Activated T-helper 1 cell treated with anti-CD3 and anti-CD28 coated beads, Interleukin-2, amount 50 U/mL, for 16 hours (primary cell): ENCODE measurements around the gene EIF4G2.
"Not testable (repeated sequence)": the region's sequence is repeated elsewhere in the genome, so short reads cannot be mapped to it uniquely, and the experiment has no call there.

Experiments
- DNase-seq, 2 donors: peaks; one replicate each; pipeline ENCODE4 v3.0.0-alpha.2; 2020; ENCODE audit warnings: low read depth in 1 of 2, low spot score in 1 of 2

EIF4G2 gene

GRCh38 chr11:10808553-10809372 is at the start of gene EIF4G2:
Gene EIF4G2, minus strand, starts transcription at chr11:10808926.
- peak; percentile 94 to 97 for DNase-seq

GRCh38 chr11:10857709-10858438 is 49.1 kb upstream of the EIF4G2 start, which contains the start of gene ZBED5:
Gene ZBED5, minus strand, starts transcription at chr11:10858053. Its CDS starts 3,108 bp downstream, at chr11:10854945.
- DNase-seq, result peak; percentile 84 to 92

- DNase-seq, result peak in 1 of 2 donors; percentile 9
Measured at GRCh38 chr11:10857459-10857708, 48.7 kb upstream of the EIF4G2 start.

- no peak for DNase-seq
Measured at GRCh38 chr11:10856689-10857458, 48.1 kb upstream of the EIF4G2 start.

GRCh38 chr11:10855295-10855694 is 46.6 kb upstream of the EIF4G2 start:
- no peak for DNase-seq

- no peak for DNase-seq
Measured at GRCh38 chr11:10847960-10848860, 39.5 kb upstream of the EIF4G2 start.

- DNase-seq, result no peak
Measured at GRCh38 chr11:10846660-10847059, 37.9 kb upstream of the EIF4G2 start.

- DNase-seq, result no peak
Measured at GRCh38 chr11:10845589-10845988, 36.9 kb upstream of the EIF4G2 start.

GRCh38 chr11:10844796-10845195 is 36.1 kb upstream of the EIF4G2 start:
- DNase-seq, result no peak

GRCh38 chr11:10844356-10844755 is 35.6 kb upstream of the EIF4G2 start:
- no peak for DNase-seq

GRCh38 chr11:10838881-10839280 is 30.2 kb upstream of the EIF4G2 start:
- no peak for DNase-seq

- no peak for DNase-seq
Measured at GRCh38 chr11:10838083-10838482, 29.4 kb upstream of the EIF4G2 start.

GRCh38 chr11:10836884-10837283 is 28.2 kb upstream of the EIF4G2 start:
- DNase-seq, result not testable (repeated sequence)

GRCh38 chr11:10829139-10829538 is 20.4 kb upstream of the EIF4G2 start:
- DNase-seq, result no peak

GRCh38 chr11:10828402-10828801 is 19.7 kb upstream of the EIF4G2 start:
- DNase-seq, result no peak

GRCh38 chr11:10824888-10825287 is 16.2 kb upstream of the EIF4G2 start:
- DNase-seq, result no peak

GRCh38 chr11:10823152-10823579 is 14.4 kb upstream of the EIF4G2 start:
- no peak for DNase-seq

GRCh38 chr11:10822491-10822890 is 13.8 kb upstream of the EIF4G2 start:
- not testable (repeated sequence) for DNase-seq

GRCh38 chr11:10818594-10818993 is 9.9 kb upstream of the EIF4G2 start:
- no peak for DNase-seq

GRCh38 chr11:10813945-10814344 is 5.2 kb upstream of the EIF4G2 start:
- no peak for DNase-seq
